Parathyroid adenoma (tissue), 2 donors: ENCODE measurements around the gene MRPL36.

Experiments
- H2AFZ ChIP-seq: fragments of 300-600 bp; sonication (generic); one replicate; pipeline ENCODE4 v1.7.0; 2017; ENCODE audit warnings: antibody characterized with exemption, mild to moderate bottlenecking
- H3K27ac ChIP-seq: fragments of 300-600 bp; sonication (generic); one replicate; pipeline ENCODE4 v1.7.0; 2017
- H3K27me3 ChIP-seq: fragments of 300-600 bp; sonication (generic); one replicate; pipeline ENCODE4 v1.7.0; 2017; ENCODE audit warnings: low read length; ENCODE audit not compliant: control insufficient read depth, insufficient read depth
- H3K36me3 ChIP-seq: fragments of 300-600 bp; sonication (generic); one replicate; pipeline ENCODE4 v1.7.0; 2017; ENCODE audit warnings: low read length; ENCODE audit not compliant: control insufficient read depth, insufficient read depth
- H3K4me1 ChIP-seq: fragments of 300-600 bp; sonication (generic); one replicate; pipeline ENCODE4 v1.7.0; 2017; ENCODE audit warnings: control low read depth
- H3K4me2 ChIP-seq: fragments of 300-600 bp; sonication (generic); one replicate; pipeline ENCODE4 v1.7.0; 2017; ENCODE audit warnings: low read length
- H3K4me3 ChIP-seq: fragments of 300-600 bp; sonication (generic); one replicate; pipeline ENCODE4 v1.7.0; 2017; ENCODE audit warnings: low read depth, low read length
- H3K79me2 ChIP-seq: fragments of 300-600 bp; sonication (generic); one replicate; pipeline ENCODE4 v1.7.0; 2017; ENCODE audit warnings: control low read depth
- H3K9ac ChIP-seq: fragments of 300-600 bp; sonication (generic); one replicate; pipeline ENCODE4 v1.7.0; 2017; ENCODE audit warnings: mild to moderate bottlenecking
- H3K9me3 ChIP-seq: fragments of 300-600 bp; sonication (generic); one replicate; pipeline ENCODE4 v1.7.0; 2017; ENCODE audit warnings: low read length; ENCODE audit not compliant: control insufficient read depth
- CTCF ChIP-seq: fragments of 300-600 bp; sonication (generic); IDR thresholded peaks from one replicate; pipeline ENCODE4 v1.7.0; 2017; ENCODE audit warnings: antibody characterized with exemption, mild to moderate bottlenecking
- donor health status: primary hyperparathyroidism.

The MRPL36 gene

GRCh38 chr5:1832511-1833250 is 33.0 kb upstream of the MRPL36 start:
- Histone ChIP-seq H3K4me1 (no peaks in the 10 kb centered on the region), H3K36me3 (no peaks in the 10 kb centered on the region), H3K27ac (no peak overlapping the region), H3K4me2 (no peak overlapping the region), H3K9ac (no peak overlapping the region), H3K79me2 (no peaks in the 10 kb centered on the region), H3K4me3 (no peak overlapping the region), H2AFZ (no peak overlapping the region), H3K27me3 (no peaks in the 10 kb centered on the region), H3K9me3 (no peaks in the 10 kb centered on the region)
- TF ChIP-seq CTCF, result no peak

- TF ChIP-seq CTCF, result no peak
- H3K9me3 ChIP-seq, result no peaks in the 10 kb centered on the region
- no peak overlapping the region for H3K4me2 ChIP-seq
- no peaks in the 10 kb centered on the region for H3K79me2 ChIP-seq
- no peak overlapping the region for H2AFZ ChIP-seq
- H3K36me3 ChIP-seq, result no peaks in the 10 kb centered on the region
- no peak overlapping the region for H3K9ac ChIP-seq
- H3K27ac ChIP-seq, result no peak overlapping the region
- H3K4me1 ChIP-seq, result no peaks in the 10 kb centered on the region
- H3K4me3 ChIP-seq, result no peak overlapping the region
- no peaks in the 10 kb centered on the region for H3K27me3 ChIP-seq
Measured at GRCh38 chr5:1831677-1832313, 32.2 kb upstream of the MRPL36 start.

GRCh38 chr5:1831257-1831656 is 31.6 kb upstream of the MRPL36 start:
- Histone ChIP-seq H3K9me3 (no peaks in the 10 kb centered on the region), H3K4me1 (no peaks in the 10 kb centered on the region), H3K27ac (no peak overlapping the region), H3K36me3 (no peaks in the 10 kb centered on the region), H3K27me3 (no peaks in the 10 kb centered on the region), H3K9ac (no peak overlapping the region), H3K4me2 (no peak overlapping the region), H2AFZ (no peak overlapping the region), H3K79me2 (no peaks in the 10 kb centered on the region), H3K4me3 (no peak overlapping the region)
- TF ChIP-seq CTCF, result no peak

GRCh38 chr5:1830571-1831228 is 31.1 kb upstream of the MRPL36 start:
- no peak for TF ChIP-seq CTCF
- H3K36me3 ChIP-seq, result no peaks in the 10 kb centered on the region
- no peaks in the 10 kb centered on the region for H3K79me2 ChIP-seq
- no peaks in the 10 kb centered on the region for H3K9me3 ChIP-seq
- no peaks in the 10 kb centered on the region for H3K4me1 ChIP-seq
- H3K27ac ChIP-seq, result no peak overlapping the region
- H2AFZ ChIP-seq, result no peak overlapping the region
- H3K27me3 ChIP-seq, result no peaks in the 10 kb centered on the region
- H3K4me2 ChIP-seq, result no peak overlapping the region
- no peak overlapping the region for H3K9ac ChIP-seq
- H3K4me3 ChIP-seq, result no peak overlapping the region
